ENCODE data around the gene FOXM1.

Gene FOXM1

GRCh38 chr12:2900642-2901041, 23.7 kb upstream of the FOXM1 start:
- Histone ChIP-seq H3K9ac (ENCODE audit: low read depth in 1 of 2, low read length in 2 of 2) (no peak overlapping the region), H3K4me1 (ENCODE audit: control insufficient read depth in 2 of 2, insufficient read depth in 2 of 2, low read length in 2 of 2) (no peaks in the 10 kb centered on the region)

GRCh38 chr12:2897418-2897817, 20.4 kb upstream of the FOXM1 start:
- Histone ChIP-seq H3K27me3 (ENCODE audit: control insufficient read depth in 2 of 2, insufficient read depth in 2 of 2, low read length in 2 of 2) (no peaks in the 10 kb centered on the region), H3K9ac (ENCODE audit: low read depth in 1 of 2, low read length in 2 of 2) (no peak overlapping the region), H3K4me3 (ENCODE audit: low read length in 2 of 2) (no peak overlapping the region), H3K36me3 (ENCODE audit: control insufficient read depth in 2 of 2, insufficient read depth in 2 of 2, low read length in 2 of 2) (no peaks in the 10 kb centered on the region), H3K27ac (ENCODE audit: low read depth in 2 of 2, low read length in 2 of 2) (no peak overlapping the region), H3K4me1 (ENCODE audit: control insufficient read depth in 2 of 2, insufficient read depth in 2 of 2, low read length in 2 of 2) (no peaks in the 10 kb centered on the region), H3K9me3 (ENCODE audit: control insufficient read depth in 2 of 2, low read length in 2 of 2) (no peaks in the 10 kb centered on the region)

More at GRCh38 chr12:2900642-2901041, 23.7 kb upstream of the FOXM1 start:
- H3K27me3 ChIP-seq (ENCODE audit: control insufficient read depth in 2 of 2, insufficient read depth in 2 of 2, low read length in 2 of 2) = no peaks in the 10 kb centered on the region
- H3K9me3 ChIP-seq (ENCODE audit: control insufficient read depth in 2 of 2, low read length in 2 of 2) = no peaks in the 10 kb centered on the region
- no peaks in the 10 kb centered on the region for H3K36me3 ChIP-seq (ENCODE audit: control insufficient read depth in 2 of 2, insufficient read depth in 2 of 2, low read length in 2 of 2)
- no peak overlapping the region for H3K27ac ChIP-seq (ENCODE audit: low read depth in 2 of 2, low read length in 2 of 2)
- H3K4me3 ChIP-seq (ENCODE audit: low read length in 2 of 2) = no peak overlapping the region

- H3K9me3 ChIP-seq (ENCODE audit: control insufficient read depth in 2 of 2, low read length in 2 of 2) = no peaks in the 10 kb centered on the region
- no peak overlapping the region for H3K9ac ChIP-seq (ENCODE audit: low read depth in 1 of 2, low read length in 2 of 2)
- H3K4me1 ChIP-seq (ENCODE audit: control insufficient read depth in 2 of 2, insufficient read depth in 2 of 2, low read length in 2 of 2) = no peaks in the 10 kb centered on the region
- H3K27me3 ChIP-seq (ENCODE audit: control insufficient read depth in 2 of 2, insufficient read depth in 2 of 2, low read length in 2 of 2) = no peaks in the 10 kb centered on the region
- no peak overlapping the region for H3K4me3 ChIP-seq (ENCODE audit: low read length in 2 of 2)
- no peak overlapping the region for H3K27ac ChIP-seq (ENCODE audit: low read depth in 2 of 2, low read length in 2 of 2)
- H3K36me3 ChIP-seq (ENCODE audit: control insufficient read depth in 2 of 2, insufficient read depth in 2 of 2, low read length in 2 of 2) = no peaks in the 10 kb centered on the region
Measured at GRCh38 chr12:2895511-2895910, 18.5 kb upstream of the FOXM1 start.

GRCh38 chr12:2895051-2895451, 18.1 kb upstream of the FOXM1 start:
- no peaks in the 10 kb centered on the region for H3K27me3 ChIP-seq (ENCODE audit: control insufficient read depth in 2 of 2, insufficient read depth in 2 of 2, low read length in 2 of 2)
- H3K9ac ChIP-seq (ENCODE audit: low read depth in 1 of 2, low read length in 2 of 2) = no peak overlapping the region
- H3K9me3 ChIP-seq (ENCODE audit: control insufficient read depth in 2 of 2, low read length in 2 of 2) = no peaks in the 10 kb centered on the region
- H3K4me3 ChIP-seq (ENCODE audit: low read length in 2 of 2) = no peak overlapping the region
- no peak overlapping the region for H3K27ac ChIP-seq (ENCODE audit: low read depth in 2 of 2, low read length in 2 of 2)
- peaks cover 3 to 4% of the 10 kb centered on the region in 2 donors for H3K4me1 ChIP-seq (ENCODE audit: control insufficient read depth in 2 of 2, insufficient read depth in 2 of 2, low read length in 2 of 2)
- H3K36me3 ChIP-seq (ENCODE audit: control insufficient read depth in 2 of 2, insufficient read depth in 2 of 2, low read length in 2 of 2) = no peaks in the 10 kb centered on the region

GRCh38 chr12:2893007-2893406, 16.0 kb upstream of the FOXM1 start:
- Histone ChIP-seq H3K36me3 (ENCODE audit: control insufficient read depth in 2 of 2, insufficient read depth in 2 of 2, low read length in 2 of 2) (peaks cover 2 to 3% of the 10 kb centered on the region in 2 donors), H3K27ac (ENCODE audit: low read depth in 2 of 2, low read length in 2 of 2) (no peak overlapping the region), H3K4me1 (ENCODE audit: control insufficient read depth in 2 of 2, insufficient read depth in 2 of 2, low read length in 2 of 2) (peaks cover 3 to 6% of the 10 kb centered on the region in 2 donors), H3K27me3 (ENCODE audit: control insufficient read depth in 2 of 2, insufficient read depth in 2 of 2, low read length in 2 of 2) (no peaks in the 10 kb centered on the region), H3K9me3 (ENCODE audit: control insufficient read depth in 2 of 2, low read length in 2 of 2) (no peaks in the 10 kb centered on the region), H3K4me3 (ENCODE audit: low read length in 2 of 2) (no peak overlapping the region), H3K9ac (ENCODE audit: low read depth in 1 of 2, low read length in 2 of 2) (no peak overlapping the region)

- Histone ChIP-seq H3K27me3 (ENCODE audit: control insufficient read depth in 2 of 2, insufficient read depth in 2 of 2, low read length in 2 of 2) (no peaks in the 10 kb centered on the region), H3K4me3 (ENCODE audit: low read length in 2 of 2) (no peak overlapping the region), H3K27ac (ENCODE audit: low read depth in 2 of 2, low read length in 2 of 2) (no peak overlapping the region), H3K36me3 (ENCODE audit: control insufficient read depth in 2 of 2, insufficient read depth in 2 of 2, low read length in 2 of 2) (peaks cover 5 to 8% of the 10 kb centered on the region in 2 donors), H3K4me1 (ENCODE audit: control insufficient read depth in 2 of 2, insufficient read depth in 2 of 2, low read length in 2 of 2) (peaks cover 3 to 6% of the 10 kb centered on the region in 2 donors), H3K9ac (ENCODE audit: low read depth in 1 of 2, low read length in 2 of 2) (no peak overlapping the region), H3K9me3 (ENCODE audit: control insufficient read depth in 2 of 2, low read length in 2 of 2) (no peaks in the 10 kb centered on the region)
Measured at GRCh38 chr12:2892246-2892645, 15.3 kb upstream of the FOXM1 start.

- H3K4me3 ChIP-seq (ENCODE audit: low read length in 2 of 2) = peak overlapping the region; percentile 86 to 99
Measured at GRCh38 chr12:2891240-2892053, 14.5 kb upstream of the FOXM1 start.

GRCh38 chr12:2890388-2891239, 13.6 kb upstream of the FOXM1 start, which contains the start of gene TULP3:
TULP3 (plus strand) TSS chr12:2890891; CDS start chr12:2890948, 57 bp downstream.
- H3K27ac ChIP-seq (ENCODE audit: low read depth in 2 of 2, low read length in 2 of 2) = peak within 1 kb of the TSS; percentile 83 to 86
- peaks cover 3 to 6% of the 10 kb centered on the region in 2 donors for H3K4me1 ChIP-seq (ENCODE audit: control insufficient read depth in 2 of 2, insufficient read depth in 2 of 2, low read length in 2 of 2)
- peaks cover 5 to 8% of the 10 kb centered on the region in 2 donors for H3K36me3 ChIP-seq (ENCODE audit: control insufficient read depth in 2 of 2, insufficient read depth in 2 of 2, low read length in 2 of 2)
- H3K9ac ChIP-seq (ENCODE audit: low read depth in 1 of 2, low read length in 2 of 2) = peak within 1 kb of the TSS; percentile 79 to 92
- peak within 1 kb of the TSS; percentile 86 to 99 for H3K4me3 ChIP-seq (ENCODE audit: low read length in 2 of 2)
- no peaks in the 10 kb centered on the region for H3K9me3 ChIP-seq (ENCODE audit: control insufficient read depth in 2 of 2, low read length in 2 of 2)
- H3K27me3 ChIP-seq (ENCODE audit: control insufficient read depth in 2 of 2, insufficient read depth in 2 of 2, low read length in 2 of 2) = no peaks in the 10 kb centered on the region

More at GRCh38 chr12:2891240-2892053, 14.5 kb upstream of the FOXM1 start:
- Histone ChIP-seq H3K36me3 (ENCODE audit: control insufficient read depth in 2 of 2, insufficient read depth in 2 of 2, low read length in 2 of 2) (peaks cover 5 to 8% of the 10 kb centered on the region in 2 donors), H3K27ac (ENCODE audit: low read depth in 2 of 2, low read length in 2 of 2) (peak overlapping the region; percentile 83 to 86), H3K27me3 (ENCODE audit: control insufficient read depth in 2 of 2, insufficient read depth in 2 of 2, low read length in 2 of 2) (no peaks in the 10 kb centered on the region), H3K9me3 (ENCODE audit: control insufficient read depth in 2 of 2, low read length in 2 of 2) (no peaks in the 10 kb centered on the region), H3K9ac (ENCODE audit: low read depth in 1 of 2, low read length in 2 of 2) (peak overlapping the region; percentile 79 to 92), H3K4me1 (ENCODE audit: control insufficient read depth in 2 of 2, insufficient read depth in 2 of 2, low read length in 2 of 2) (peaks cover 3 to 6% of the 10 kb centered on the region in 2 donors)

GRCh38 chr12:2890001-2890387, 13.0 kb upstream of the FOXM1 start:
- peak overlapping the region; percentile 68 to 99 for H3K4me3 ChIP-seq (ENCODE audit: low read length in 2 of 2)
- H3K36me3 ChIP-seq (ENCODE audit: control insufficient read depth in 2 of 2, insufficient read depth in 2 of 2, low read length in 2 of 2) = peaks cover 5 to 8% of the 10 kb centered on the region in 2 donors
- H3K9me3 ChIP-seq (ENCODE audit: control insufficient read depth in 2 of 2, low read length in 2 of 2) = no peaks in the 10 kb centered on the region
- peak overlapping the region; percentile 47 to 92 for H3K9ac ChIP-seq (ENCODE audit: low read depth in 1 of 2, low read length in 2 of 2)
- H3K4me1 ChIP-seq (ENCODE audit: control insufficient read depth in 2 of 2, insufficient read depth in 2 of 2, low read length in 2 of 2) = peaks cover 3 to 6% of the 10 kb centered on the region in 2 donors
- H3K27ac ChIP-seq (ENCODE audit: low read depth in 2 of 2, low read length in 2 of 2) = peak overlapping the region; percentile 31 to 86
- no peaks in the 10 kb centered on the region for H3K27me3 ChIP-seq (ENCODE audit: control insufficient read depth in 2 of 2, insufficient read depth in 2 of 2, low read length in 2 of 2)
